Kidney (tissue), 14 donors: Measurements from ENCODE around the gene NTRK1. TPM values are rescaled to one million over a fixed set of nuclear protein-coding genes. Genes with fewer than 3 reads are reported as not detected.

Source experiments
- DNase-seq, 5 donors: peaks; one replicate each; pipeline ENCODE4 v3.0.0-alpha.2; 2013 to 2020
- FAIRE-seq: peaks from 2 replicates; lab custom pipeline; 2012; peaks lifted over from hg19 to GRCh38; lab: Jason Lieb, UNC
- H3K27ac ChIP-seq, 2 donors: one replicate each; pipeline ENCODE4 v1.7.0; 2013; ENCODE audit warnings: low read depth in 2 of 2, low read length in 2 of 2, inconsistent platforms in 1 of 2
- H3K27me3 ChIP-seq: one replicate; pipeline ENCODE4 v1.7.1; 2013; ENCODE audit warnings: low read length, inconsistent platforms; ENCODE audit not compliant: control insufficient read depth, insufficient read depth
- H3K36me3 ChIP-seq, 3 donors: one replicate each; pipeline versions ENCODE4 v1.7.0 to v1.7.1; 2013; ENCODE audit warnings: low read length in 3 of 3, control low read depth in 1 of 3, inconsistent platforms in 1 of 3; ENCODE audit not compliant: insufficient read depth in 3 of 3, control insufficient read depth in 2 of 3
- H3K4me1 ChIP-seq, 3 donors: one replicate each; pipeline versions ENCODE4 v1.7.0 to v1.7.1; 2013; ENCODE audit warnings: low read length in 3 of 3, inconsistent platforms in 1 of 3, low read depth in 1 of 3; ENCODE audit not compliant: control insufficient read depth in 2 of 3, insufficient read depth in 2 of 3
- H3K4me3 ChIP-seq, 3 donors: one replicate each; pipeline versions ENCODE4 v1.7.0 to v1.8.1; 2013; ENCODE audit warnings: low read length in 3 of 3, control low read depth in 1 of 3, inconsistent platforms in 1 of 3
- H3K9ac ChIP-seq, 3 donors: one replicate each; pipeline versions ENCODE4 v1.7.0 to v1.7.1; 2013; ENCODE audit warnings: low read length in 3 of 3, control low read depth in 1 of 3, inconsistent platforms in 1 of 3
- H3K9me3 ChIP-seq, 3 donors: one replicate each; pipeline versions ENCODE4 v1.7.0 to v1.7.1; 2013; ENCODE audit warnings: low read length in 3 of 3, control low read depth in 1 of 3, inconsistent platforms in 1 of 3; ENCODE audit not compliant: control insufficient read depth in 2 of 3, insufficient read depth in 1 of 3
- intact Hi-C: fragments of 100-400 bp; cut with DNase I; formaldehyde crosslinking; loops from one replicate; pipeline ENCODE4 v1.11.1; 2022
- polyA plus RNA-seq: library from polyadenylated mRNA; stranded (reverse); fragments of 350-450 nt; fragmentation: Illumina TruSeq; extraction: RNeasy Lipid Tissue Mini Kit (QIAGEN cat#74804); gene quantifications from one replicate; pipeline ENCODE4 v1.2.3, GENCODE V29; 2014; ENCODE audit warnings: low read depth, low replicate concordance; ENCODE audit not compliant: insufficient read depth
- total RNA-seq: library from RNA; stranded (reverse); fragmentation: NEBNext Ultra II Directional; extraction: Animal tissue kit (Norgen Biotek cat#: 25700); gene quantifications from one replicate; pipeline ENCODE4 v1.2.1, GENCODE V29; 2021
- TF ChIP-seq, protein P1 (sequence below): IDR thresholded peaks from 3 replicates; pipeline ENCODE4 v1.5.1; 2012; ENCODE audit warnings: mild to moderate bottlenecking, moderate library complexity, borderline replicate concordance; ENCODE audit not compliant: insufficient read depth; ENCODE audit errors: extremely low read depth
- donor health status: control.
- donor health status: control.
- donor health status: control.
- donor health status: control.
- donor health status: control.
- donor health status: DM: yes; HTN: yes; CAD: no.
- donor health status: Normal renal cell carcinoma (clear cell type).

The NTRK1 gene
- total and polyA plus RNA-seq, 2 donors from 2014 or later: 1.0 to 1.3 TPM

DNA sequence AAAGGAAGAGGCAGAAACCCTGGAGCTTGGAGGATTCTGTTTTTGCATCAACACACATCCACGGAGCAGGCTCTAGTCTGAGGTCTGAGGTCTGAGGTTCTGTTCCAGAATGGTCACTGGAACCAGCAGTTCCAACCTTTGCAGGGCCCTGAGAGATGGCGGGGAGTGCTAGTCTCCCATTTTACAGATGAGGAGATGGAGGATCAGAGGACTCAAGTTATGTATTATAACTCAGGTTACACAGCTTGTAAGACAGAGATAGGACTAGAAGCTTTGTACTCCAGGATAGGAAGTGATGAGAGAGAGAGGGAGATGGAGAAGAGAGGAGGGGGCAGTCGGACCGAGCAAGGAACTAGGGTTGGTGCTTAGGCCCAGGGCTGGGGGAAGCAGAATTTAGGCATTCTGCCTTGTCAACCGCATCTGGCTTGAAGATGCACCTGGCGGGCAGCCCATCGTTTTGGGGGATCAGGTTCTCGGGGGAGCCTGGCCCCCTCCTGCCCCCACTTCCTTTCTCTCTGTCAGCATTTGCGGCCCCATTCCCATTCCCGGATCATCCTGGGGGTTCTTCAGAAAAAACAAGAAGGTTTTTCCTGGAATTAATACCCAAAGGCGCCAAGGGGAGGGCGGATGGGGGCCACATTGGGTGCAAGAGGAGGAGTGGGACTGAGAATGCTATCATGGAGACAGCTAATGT, 38.5 kb downstream of the NTRK1 start:
- H3K4me3 ChIP-seq: no peak overlapping the region
- H3K27ac ChIP-seq: no peak overlapping the region
- peaks cover 0 to 38% (median 4%) of the 10 kb centered on the region in 3 donors for H3K4me1 ChIP-seq
- FAIRE-seq (no peak), DNase-seq (peak in 1 of 5 donors; percentile 46)
- H3K27me3 ChIP-seq: no peaks in the 10 kb centered on the region
- TF ChIP-seq, protein P1, sequence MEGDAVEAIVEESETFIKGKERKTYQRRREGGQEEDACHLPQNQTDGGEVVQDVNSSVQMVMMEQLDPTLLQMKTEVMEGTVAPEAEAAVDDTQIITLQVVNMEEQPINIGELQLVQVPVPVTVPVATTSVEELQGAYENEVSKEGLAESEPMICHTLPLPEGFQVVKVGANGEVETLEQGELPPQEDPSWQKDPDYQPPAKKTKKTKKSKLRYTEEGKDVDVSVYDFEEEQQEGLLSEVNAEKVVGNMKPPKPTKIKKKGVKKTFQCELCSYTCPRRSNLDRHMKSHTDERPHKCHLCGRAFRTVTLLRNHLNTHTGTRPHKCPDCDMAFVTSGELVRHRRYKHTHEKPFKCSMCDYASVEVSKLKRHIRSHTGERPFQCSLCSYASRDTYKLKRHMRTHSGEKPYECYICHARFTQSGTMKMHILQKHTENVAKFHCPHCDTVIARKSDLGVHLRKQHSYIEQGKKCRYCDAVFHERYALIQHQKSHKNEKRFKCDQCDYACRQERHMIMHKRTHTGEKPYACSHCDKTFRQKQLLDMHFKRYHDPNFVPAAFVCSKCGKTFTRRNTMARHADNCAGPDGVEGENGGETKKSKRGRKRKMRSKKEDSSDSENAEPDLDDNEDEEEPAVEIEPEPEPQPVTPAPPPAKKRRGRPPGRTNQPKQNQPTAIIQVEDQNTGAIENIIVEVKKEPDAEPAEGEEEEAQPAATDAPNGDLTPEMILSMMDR: no peak
- H3K9me3 ChIP-seq: no peaks in the 10 kb centered on the region
- intact Hi-C loops: no loop called here
- no peak overlapping the region for H3K9ac ChIP-seq
- no peaks in the 10 kb centered on the region for H3K36me3 ChIP-seq

- no peak overlapping the region for H3K4me3 ChIP-seq
- no peaks in the 10 kb centered on the region for H3K9me3 ChIP-seq
- DNase-seq: peak in 2 of 5 donors; percentile 51 to 85
- H3K36me3 ChIP-seq: no peaks in the 10 kb centered on the region
- H3K27ac ChIP-seq: no peak overlapping the region
- TF ChIP-seq, protein P1: no peak
- no peak overlapping the region for H3K9ac ChIP-seq
- FAIRE-seq: no peak
- H3K4me1 ChIP-seq: peaks cover 0 to 37% (median 4%) of the 10 kb centered on the region in 3 donors
- no peaks in the 10 kb centered on the region for H3K27me3 ChIP-seq
- intact Hi-C loops: no loop called here
Measured at GRCh38 chr1:156899956-156900718, 39.5 kb downstream of the NTRK1 start.

DNA sequence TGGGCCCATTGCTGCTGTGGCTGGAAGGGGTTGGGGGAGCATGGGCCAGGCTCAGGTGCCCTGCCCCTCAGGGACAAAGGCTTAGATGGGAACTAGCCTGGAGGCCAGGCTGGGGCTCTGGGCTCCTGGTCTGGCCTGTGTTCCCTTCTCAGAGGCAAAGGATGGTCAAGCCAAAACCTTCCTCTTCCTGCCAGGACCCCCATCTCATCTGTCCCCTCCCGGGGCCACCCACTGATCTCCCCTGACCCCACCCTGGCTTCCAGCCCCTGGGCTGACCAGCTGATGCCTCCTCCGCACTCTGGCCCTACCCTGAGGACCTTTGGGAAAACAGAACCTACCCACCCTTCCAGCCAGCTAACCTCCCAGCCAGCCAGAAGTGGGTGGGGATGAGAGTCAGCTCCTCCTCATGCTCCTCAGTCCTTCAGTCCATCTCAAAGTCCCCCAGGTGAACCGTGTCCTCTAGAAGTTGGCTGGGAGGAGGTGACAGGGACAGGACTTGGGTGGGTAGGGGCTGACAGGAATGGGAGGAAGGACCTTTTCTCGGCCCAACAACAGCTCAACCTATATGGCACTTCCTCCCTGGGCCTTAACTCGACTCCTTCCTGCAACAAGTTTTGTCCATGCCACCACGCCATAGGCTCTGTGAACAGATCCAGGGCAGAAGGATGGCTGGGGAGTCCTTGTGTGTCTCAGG, 40.4 kb downstream of the NTRK1 start:
- no peaks in the 10 kb centered on the region for H3K27me3 ChIP-seq
- no peaks in the 10 kb centered on the region for H3K36me3 ChIP-seq
- peaks cover 0 to 35% (median 4%) of the 10 kb centered on the region in 3 donors for H3K4me1 ChIP-seq
- TF ChIP-seq, protein P1: no peak
- no peaks in the 10 kb centered on the region for H3K9me3 ChIP-seq
- no peak overlapping the region for H3K9ac ChIP-seq
- FAIRE-seq (no peak), DNase-seq (peak in 1 of 5 donors; percentile 59)
- intact Hi-C loops: no loop called here
- peak overlapping the region in 1 of 2 donors; percentile 2 for H3K27ac ChIP-seq
- no peak overlapping the region for H3K4me3 ChIP-seq
